ENCODE data around the gene HOXA9.

HOXA9 gene

GRCh38 chr7:27175626-27176523 lies 10.5 kb upstream of the HOXA9 start:
- DNase-seq: no peak

- DNase-seq: no peak
Observed at GRCh38 chr7:27174874-27175625, 9.7 kb upstream of the HOXA9 start.

- no peak for DNase-seq
Observed at GRCh38 chr7:27173956-27174873, 8.9 kb upstream of the HOXA9 start, which contains the start of gene HOXA10. HOXA10 (minus strand) TSS chr7:27174320; CDS start chr7:27174306, 14 bp downstream.

GRCh38 chr7:27173511-27173955 lies 8.2 kb upstream of the HOXA9 start:
- DNase-seq: no peak

- DNase-seq: no peak
Observed at GRCh38 chr7:27172823-27173510, 7.6 kb upstream of the HOXA9 start.

- DNase-seq: no peak
Observed at GRCh38 chr7:27172315-27172774, 7.0 kb upstream of the HOXA9 start.

- no peak for DNase-seq
Observed at GRCh38 chr7:27171637-27172314, 6.4 kb upstream of the HOXA9 start.

- DNase-seq: no peak
Observed at GRCh38 chr7:27171325-27171636, 5.9 kb upstream of the HOXA9 start.

GRCh38 chr7:27170426-27171324 lies 5.3 kb upstream of the HOXA9 start:
- no peak for DNase-seq

- DNase-seq: no peak
Observed at GRCh38 chr7:27169658-27170425, 4.5 kb upstream of the HOXA9 start.

- DNase-seq: no peak
Observed at GRCh38 chr7:27168265-27168947, 3.1 kb upstream of the HOXA9 start.

- DNase-seq: no peak
Observed at GRCh38 chr7:27167916-27168264, 2.6 kb upstream of the HOXA9 start.

- DNase-seq: no peak
Observed at GRCh38 chr7:27166531-27167505, 1.5 kb upstream of the HOXA9 start.

- no peak for DNase-seq
Observed at GRCh38 chr7:27165996-27166530, 726 bp upstream of the HOXA9 start.

- no peak for DNase-seq
Observed at GRCh38 chr7:27164367-27165088, 809 bp downstream of the HOXA9 start.

GRCh38 chr7:27164045-27164366 lies 1.3 kb downstream of the HOXA9 start:
- no peak for DNase-seq
